ENCODE measurements around the gene SEMA3G. TPM values are rescaled to one million over a fixed set of nuclear protein-coding genes. Genes with fewer than 3 reads are reported as not detected.
A peak's percentile ranks its signal among the peaks of the same experiment; 100 is the strongest.

SEMA3G gene
- total RNA-seq, 1 experiment from 2014 or later: 0.77 TPM

DNA sequence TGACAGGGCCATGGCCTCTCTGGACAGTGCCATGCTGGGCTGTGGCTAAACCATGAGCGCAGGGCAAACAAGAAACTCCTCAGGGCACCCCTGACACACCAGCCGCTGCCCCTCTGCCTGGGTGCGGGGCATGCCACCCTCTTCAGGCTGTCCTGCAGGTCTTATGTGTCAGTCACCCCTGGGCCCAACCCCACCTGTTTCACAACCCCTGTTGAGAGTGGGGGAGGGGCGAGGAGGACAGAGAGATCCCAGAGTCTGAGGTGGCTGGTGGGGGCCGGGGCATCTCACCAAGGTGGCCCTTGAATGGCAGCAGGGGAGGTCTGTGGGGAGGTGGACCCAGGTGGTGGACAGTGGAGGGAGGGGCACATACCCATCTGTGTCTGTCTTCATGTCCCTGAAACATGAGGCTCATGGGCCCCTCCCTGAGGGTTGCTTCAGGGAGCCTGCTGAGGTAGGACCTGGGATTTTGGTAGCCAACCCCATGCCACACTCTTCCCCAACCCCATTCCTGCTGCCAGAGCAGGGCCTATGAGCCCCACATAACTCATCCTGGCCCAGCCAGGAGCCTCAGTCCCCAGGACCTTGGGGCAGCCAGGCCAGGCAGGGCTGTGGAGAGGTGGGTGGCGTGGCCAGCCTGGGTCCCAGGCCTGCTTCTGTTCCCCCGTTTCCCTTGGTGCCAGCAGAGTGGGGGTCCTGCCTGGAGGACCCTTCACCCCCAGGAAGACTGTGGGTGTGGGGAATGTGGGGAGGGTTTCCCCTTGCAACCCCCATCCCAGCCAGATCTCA is 48.5 kb upstream of the SEMA3G start:
- H3K9me2 ChIP-seq (replicated peaks; ENCODE audit: low read length): no peaks in the 10 kb centered on the region
- H2AFZ ChIP-seq (ENCODE audit: low read length): no peak overlapping the region
- POLR2A ChIA-PET (ENCODE audit: unreplicated experiment): no interaction called here
- no peak overlapping the region for H3K4me3 ChIP-seq (ENCODE audit: low read length)
- no TSS peak for BruUV-seq (replicated peaks)
- peak; percentile 25; the same call in 1 of the 2 replicates for ATAC-seq
- H3K79me2 ChIP-seq (ENCODE audit: low read length): no peaks in the 10 kb centered on the region
- H3K4me2 ChIP-seq (ENCODE audit: low read length): no peak overlapping the region
- no peak for DNase-seq
- no peak overlapping the region for H3K27ac ChIP-seq (ENCODE audit: low read length)
- H3K4me1 ChIP-seq (ENCODE audit: insufficient read depth, low read length): no peaks in the 10 kb centered on the region
- peaks cover 12% of the 10 kb centered on the region; the same call in 1 of the 2 replicates for H3K36me3 ChIP-seq (ENCODE audit: low read depth, low read length)
- intact Hi-C loops (cut with micrococcal nuclease): no loop called here
- no peaks in the 10 kb centered on the region for H3F3A ChIP-seq (ENCODE audit: low read length, unreplicated experiment)
- H4K20me1 ChIP-seq (ENCODE audit: low read length): no peaks in the 10 kb centered on the region
- CTCF ChIA-PET: no interaction called here
- H3K9ac ChIP-seq (ENCODE audit: low read length): no peak overlapping the region
- no peaks in the 10 kb centered on the region for H3K27me3 ChIP-seq (ENCODE audit: low read length)
- TF ChIP-seq EZH2phosphoT487 (IDR thresholded peaks at IDR 0.05; ENCODE audit: borderline replicate concordance, low read length) (no peak), EZH2 (IDR thresholded peaks at IDR 0.05; ENCODE audit: low read length, unreplicated experiment) (no peak)
- TF ChIP-seq, protein P1, sequence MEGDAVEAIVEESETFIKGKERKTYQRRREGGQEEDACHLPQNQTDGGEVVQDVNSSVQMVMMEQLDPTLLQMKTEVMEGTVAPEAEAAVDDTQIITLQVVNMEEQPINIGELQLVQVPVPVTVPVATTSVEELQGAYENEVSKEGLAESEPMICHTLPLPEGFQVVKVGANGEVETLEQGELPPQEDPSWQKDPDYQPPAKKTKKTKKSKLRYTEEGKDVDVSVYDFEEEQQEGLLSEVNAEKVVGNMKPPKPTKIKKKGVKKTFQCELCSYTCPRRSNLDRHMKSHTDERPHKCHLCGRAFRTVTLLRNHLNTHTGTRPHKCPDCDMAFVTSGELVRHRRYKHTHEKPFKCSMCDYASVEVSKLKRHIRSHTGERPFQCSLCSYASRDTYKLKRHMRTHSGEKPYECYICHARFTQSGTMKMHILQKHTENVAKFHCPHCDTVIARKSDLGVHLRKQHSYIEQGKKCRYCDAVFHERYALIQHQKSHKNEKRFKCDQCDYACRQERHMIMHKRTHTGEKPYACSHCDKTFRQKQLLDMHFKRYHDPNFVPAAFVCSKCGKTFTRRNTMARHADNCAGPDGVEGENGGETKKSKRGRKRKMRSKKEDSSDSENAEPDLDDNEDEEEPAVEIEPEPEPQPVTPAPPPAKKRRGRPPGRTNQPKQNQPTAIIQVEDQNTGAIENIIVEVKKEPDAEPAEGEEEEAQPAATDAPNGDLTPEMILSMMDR (conservative IDR thresholded peaks at IDR 0.05; ENCODE audit: low read depth, low read length): no peak
- H3K9me3 ChIP-seq (ENCODE audit: low read length): no peaks in the 10 kb centered on the region

DNA sequence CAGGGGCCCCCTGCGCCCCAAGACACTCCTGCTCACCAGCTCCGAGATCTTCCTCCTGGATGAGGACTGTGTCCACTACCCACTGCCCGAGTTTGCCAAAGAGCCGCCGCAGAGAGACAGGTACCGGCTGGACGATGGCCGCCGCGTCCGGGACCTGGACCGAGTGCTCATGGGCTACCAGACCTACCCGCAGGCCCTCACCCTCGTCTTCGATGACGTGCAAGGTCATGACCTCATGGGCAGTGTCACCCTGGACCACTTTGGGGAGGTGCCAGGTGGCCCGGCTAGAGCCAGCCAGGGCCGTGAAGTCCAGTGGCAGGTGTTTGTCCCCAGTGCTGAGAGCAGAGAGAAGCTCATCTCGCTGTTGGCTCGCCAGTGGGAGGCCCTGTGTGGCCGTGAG is 47.2 kb upstream of the SEMA3G start:
- Histone ChIP-seq H3K9ac (ENCODE audit: low read length) (no peak overlapping the region), H3K27ac (ENCODE audit: low read length) (no peak overlapping the region), H2AFZ (ENCODE audit: low read length) (no peak overlapping the region), H3K9me3 (ENCODE audit: low read length) (no peaks in the 10 kb centered on the region), H3K4me1 (ENCODE audit: insufficient read depth, low read length) (no peaks in the 10 kb centered on the region), H3K79me2 (ENCODE audit: low read length) (no peaks in the 10 kb centered on the region), H3K9me2 (replicated peaks; ENCODE audit: low read length) (no peaks in the 10 kb centered on the region), H3K4me2 (ENCODE audit: low read length) (no peak overlapping the region), H4K20me1 (ENCODE audit: low read length) (no peaks in the 10 kb centered on the region), H3K27me3 (ENCODE audit: low read length) (no peaks in the 10 kb centered on the region), H3K4me3 (ENCODE audit: low read length) (no peak overlapping the region), H3F3A (ENCODE audit: low read length, unreplicated experiment) (no peaks in the 10 kb centered on the region), H3K36me3 (ENCODE audit: low read depth, low read length) (peaks cover 13% of the 10 kb centered on the region; the same call in 1 of the 2 replicates)
- ChIA-PET CTCF (no interaction called here), POLR2A (ENCODE audit: unreplicated experiment) (no interaction called here)
- no peak for DNase-seq
- BruUV-seq (replicated peaks): no TSS peak
- intact Hi-C loops (cut with micrococcal nuclease): no loop called here
- no peak for ATAC-seq
- no peak for TF ChIP-seq EZH2 (IDR thresholded peaks at IDR 0.05; ENCODE audit: low read length, unreplicated experiment)
- TF ChIP-seq EZH2phosphoT487 (IDR thresholded peaks at IDR 0.05; ENCODE audit: borderline replicate concordance, low read length): no peak
- TF ChIP-seq, protein P1 (conservative IDR thresholded peaks at IDR 0.05; ENCODE audit: low read depth, low read length): no peak

DNA sequence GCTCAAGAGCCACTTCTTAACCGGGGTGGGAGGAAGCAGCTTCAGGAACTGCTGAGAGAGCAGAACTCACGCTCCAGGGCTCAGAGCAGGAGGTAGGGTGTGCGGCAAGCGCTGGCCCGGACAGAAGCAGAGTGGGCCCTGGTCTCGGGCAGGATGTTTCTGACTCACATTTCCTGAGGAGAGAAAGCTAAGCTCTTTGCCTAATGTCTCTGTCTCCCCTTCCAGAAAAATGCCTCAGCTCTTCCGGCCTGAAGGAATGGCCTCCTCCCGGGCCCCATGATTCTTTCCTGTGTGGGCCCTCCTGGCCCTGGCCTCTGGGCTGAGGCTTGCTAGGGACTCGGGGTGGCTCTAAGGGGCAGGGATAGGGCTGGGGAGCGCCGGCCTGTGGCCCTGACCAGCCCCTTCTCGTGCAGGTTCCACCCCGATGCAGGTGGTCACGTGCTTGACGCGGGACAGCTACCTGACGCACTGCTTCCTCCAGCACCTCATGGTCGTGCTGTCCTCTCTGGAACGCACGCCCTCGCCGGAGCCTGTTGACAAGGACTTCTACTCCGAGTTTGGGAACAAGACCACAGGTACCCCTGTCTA is 46.1 kb upstream of the SEMA3G start:
- Histone ChIP-seq H3K79me2 (ENCODE audit: low read length) (no peaks in the 10 kb centered on the region), H3K36me3 (ENCODE audit: low read depth, low read length) (peaks cover 19% of the 10 kb centered on the region), H3F3A (ENCODE audit: low read length, unreplicated experiment) (no peaks in the 10 kb centered on the region), H3K4me2 (ENCODE audit: low read length) (no peak overlapping the region), H3K4me3 (ENCODE audit: low read length) (no peak overlapping the region), H3K9ac (ENCODE audit: low read length) (no peak overlapping the region), H4K20me1 (ENCODE audit: low read length) (no peaks in the 10 kb centered on the region), H3K4me1 (ENCODE audit: insufficient read depth, low read length) (no peaks in the 10 kb centered on the region), H3K27me3 (ENCODE audit: low read length) (no peaks in the 10 kb centered on the region), H3K27ac (ENCODE audit: low read length) (no peak overlapping the region), H3K9me2 (replicated peaks; ENCODE audit: low read length) (no peaks in the 10 kb centered on the region), H2AFZ (ENCODE audit: low read length) (no peak overlapping the region), H3K9me3 (ENCODE audit: low read length) (no peaks in the 10 kb centered on the region)
- CTCF ChIA-PET: no interaction called here
- ATAC-seq (no peak; the same call in 1 of the 2 replicates), DNase-seq (no peak)
- TF ChIP-seq EZH2 (IDR thresholded peaks at IDR 0.05; ENCODE audit: low read length, unreplicated experiment) (no peak), EZH2phosphoT487 (IDR thresholded peaks at IDR 0.05; ENCODE audit: borderline replicate concordance, low read length) (no peak)
- TF ChIP-seq, protein P1 (conservative IDR thresholded peaks at IDR 0.05; ENCODE audit: low read depth, low read length): no peak
- no TSS peak for BruUV-seq (replicated peaks)
- intact Hi-C loops (cut with micrococcal nuclease): no loop called here
- POLR2A ChIA-PET (ENCODE audit: unreplicated experiment): no interaction called here
